KOPT-K1 (cell line): ENCODE measurements around the gene PRKCB.

Experiments used
- H3K27ac ChIP-seq: fragments of 200-600 bp; sonication (generic); 2 replicates; pipeline ENCODE4 v1.5.1; 2016; ENCODE audit warnings: antibody characterized with exemption, mild to moderate bottlenecking, low read depth, low read length; ENCODE audit not compliant: poor library complexity, severe bottlenecking
- H3K36me3 ChIP-seq: fragments of 200-600 bp; sonication (generic); 2 replicates; pipeline ENCODE4 v1.5.1; 2017; ENCODE audit warnings: antibody characterized with exemption, mild to moderate bottlenecking, low read length, moderate library complexity; ENCODE audit not compliant: insufficient read depth
- H3K9me3 ChIP-seq: fragments of 200-600 bp; sonication (generic); 2 replicates; pipeline ENCODE4 v1.5.1; 2017; ENCODE audit warnings: antibody characterized with exemption, low read length, mild to moderate bottlenecking; ENCODE audit not compliant: insufficient read depth, poor library complexity, severe bottlenecking

Gene PRKCB

GRCh38 chr16:24113115-24113745 lies 277.4 kb downstream of the PRKCB start:
- H3K36me3 ChIP-seq = peaks cover 25% of the 10 kb centered on the region
- no peaks in the 10 kb centered on the region for H3K9me3 ChIP-seq
- no peak overlapping the region for H3K27ac ChIP-seq

DNA sequence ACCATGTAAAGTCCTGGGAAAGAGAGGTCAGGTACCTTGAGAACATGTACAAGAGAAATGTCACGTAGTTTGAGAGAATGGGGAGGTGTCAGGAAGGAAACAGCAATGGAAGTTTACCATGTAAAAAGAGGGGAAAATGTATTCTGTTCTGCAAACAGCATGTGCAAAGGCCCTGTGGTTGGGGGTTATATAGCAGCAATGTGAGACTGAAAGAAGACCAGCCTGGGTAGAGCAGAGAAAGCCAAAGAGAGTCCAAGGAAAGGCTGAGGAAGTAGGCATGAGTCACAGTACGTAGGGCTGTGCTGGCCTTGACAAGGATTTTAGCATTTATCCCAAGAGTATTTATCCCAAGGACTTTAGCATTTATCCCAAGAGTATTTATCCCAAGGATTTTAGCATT lies 279.1 kb downstream of the PRKCB start:
- Histone ChIP-seq H3K36me3 (peaks cover 25% of the 10 kb centered on the region), H3K27ac (no peak overlapping the region), H3K9me3 (no peaks in the 10 kb centered on the region)

- H3K27ac ChIP-seq = no peak overlapping the region
- H3K9me3 ChIP-seq = no peaks in the 10 kb centered on the region
- H3K36me3 ChIP-seq = peaks cover 25% of the 10 kb centered on the region
Measured at GRCh38 chr16:24116046-24116776, 280.4 kb downstream of the PRKCB start.

- Histone ChIP-seq H3K36me3 (peaks cover 22% of the 10 kb centered on the region), H3K27ac (no peak overlapping the region)
Measured at GRCh38 chr16:24116989-24117388, 281.2 kb downstream of the PRKCB start.

DNA sequence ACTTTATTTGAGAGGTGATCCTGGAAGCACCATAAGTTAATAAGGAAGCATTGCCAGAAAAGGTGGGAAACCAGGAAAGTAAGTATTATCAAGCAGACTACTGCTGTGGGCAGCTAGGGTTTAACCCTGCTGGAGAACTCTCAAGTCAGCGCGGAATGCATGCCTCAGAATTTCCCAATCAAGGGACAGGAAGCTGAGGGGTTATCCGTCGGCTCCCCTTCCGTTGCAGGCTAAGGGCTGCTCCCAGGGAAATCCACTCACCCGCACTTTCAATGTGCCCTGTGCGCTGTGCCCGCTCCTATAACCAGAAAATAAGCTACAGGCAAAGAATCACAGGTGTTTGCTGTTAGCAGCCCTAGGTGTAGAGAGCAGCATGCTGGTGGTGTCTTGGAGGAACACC lies 281.9 kb downstream of the PRKCB start:
- H3K27ac ChIP-seq = no peak overlapping the region
- no peaks in the 10 kb centered on the region for H3K9me3 ChIP-seq
- peaks cover 21% of the 10 kb centered on the region for H3K36me3 ChIP-seq

More at GRCh38 chr16:24116989-24117388, 281.2 kb downstream of the PRKCB start:
- no peaks in the 10 kb centered on the region for H3K9me3 ChIP-seq

DNA sequence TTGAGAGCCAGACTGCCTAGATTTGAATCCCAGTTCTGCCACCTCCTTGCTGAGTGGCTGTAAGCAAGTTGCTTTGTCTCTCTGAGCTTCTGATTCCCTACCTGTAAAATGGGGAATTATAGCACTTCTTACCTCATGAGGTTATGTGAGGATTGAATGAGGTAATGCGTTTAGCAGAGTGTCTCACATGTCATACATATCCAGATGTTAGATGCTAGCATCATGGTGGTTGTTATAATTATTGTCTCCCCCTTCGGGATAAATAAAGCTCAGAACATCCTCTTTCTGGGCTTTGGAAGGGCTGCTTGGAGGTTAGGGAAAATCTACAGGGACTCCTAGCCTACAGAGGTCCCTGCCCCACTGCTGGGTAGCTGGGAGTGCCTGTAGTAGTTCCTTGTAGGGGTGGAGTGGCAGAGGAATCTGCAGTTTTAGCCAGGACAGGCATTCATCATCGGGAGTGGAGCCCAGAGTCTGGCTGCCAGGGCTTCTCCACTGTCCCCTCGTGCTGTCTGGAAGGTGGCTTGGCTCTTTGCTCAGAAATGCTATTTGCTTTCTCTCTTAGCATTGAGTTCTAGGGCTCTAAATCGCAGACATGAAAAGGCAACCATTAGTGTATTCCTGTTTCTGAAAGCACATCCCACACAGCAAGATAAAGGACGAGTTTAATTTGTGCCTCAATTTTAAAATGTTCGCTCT lies 282.5 kb downstream of the PRKCB start:
- Histone ChIP-seq H3K9me3 (no peaks in the 10 kb centered on the region), H3K27ac (no peak overlapping the region), H3K36me3 (peaks cover 19% of the 10 kb centered on the region)

- Histone ChIP-seq H3K9me3 (no peaks in the 10 kb centered on the region), H3K36me3 (peaks cover 29% of the 10 kb centered on the region), H3K27ac (no peak overlapping the region)
Measured at GRCh38 chr16:24119807-24120206, 284.0 kb downstream of the PRKCB start.

- Histone ChIP-seq H3K9me3 (no peaks in the 10 kb centered on the region), H3K27ac (no peak overlapping the region), H3K36me3 (peaks cover 37% of the 10 kb centered on the region)
Measured at GRCh38 chr16:24123275-24123674, 287.5 kb downstream of the PRKCB start.

DNA sequence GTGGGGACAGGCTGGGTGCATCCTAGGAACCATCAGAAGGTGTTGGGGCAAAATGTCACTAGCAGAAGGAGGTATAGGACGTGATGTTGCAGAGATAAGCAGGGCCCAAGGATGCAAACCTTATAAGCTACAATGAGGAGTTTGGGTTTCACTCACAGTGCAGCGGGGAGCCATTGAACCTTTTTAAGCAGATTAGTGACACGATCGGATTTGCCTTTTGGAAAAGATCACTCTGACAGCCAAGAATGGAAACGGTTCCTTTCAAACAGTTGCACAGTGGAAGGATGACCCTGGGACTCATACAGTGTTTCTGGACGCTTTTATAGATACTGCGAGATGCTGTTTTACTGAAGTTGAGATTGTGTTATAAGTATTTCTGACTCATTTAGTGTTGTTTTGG lies 288.5 kb downstream of the PRKCB start:
- Histone ChIP-seq H3K36me3 (peaks cover 44% of the 10 kb centered on the region), H3K9me3 (no peaks in the 10 kb centered on the region), H3K27ac (no peak overlapping the region)

DNA sequence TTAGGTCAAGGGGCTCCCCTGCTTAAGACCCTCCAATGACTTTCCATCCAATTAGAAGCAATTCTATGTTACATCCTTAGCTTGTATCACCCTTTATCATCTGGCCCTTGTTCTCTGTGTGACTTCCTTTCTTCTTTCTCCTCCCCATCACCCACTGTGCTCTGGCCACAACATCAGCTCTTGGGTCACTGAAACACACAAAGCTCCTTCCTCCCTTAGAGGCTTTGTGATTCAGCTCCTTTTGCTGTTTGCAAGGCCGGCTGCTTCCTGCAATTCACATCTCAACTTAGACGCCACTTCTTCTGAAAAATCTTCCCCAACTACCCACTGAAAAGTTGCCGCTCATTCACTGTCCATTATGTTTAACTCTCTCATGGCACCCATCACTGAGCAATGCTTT lies 289.4 kb downstream of the PRKCB start:
- Histone ChIP-seq H3K27ac (no peak overlapping the region), H3K36me3 (peaks cover 50% of the 10 kb centered on the region), H3K9me3 (no peaks in the 10 kb centered on the region)

GRCh38 chr16:24129412-24129918 lies 293.7 kb downstream of the PRKCB start:
- Histone ChIP-seq H3K36me3 (peaks cover 38% of the 10 kb centered on the region), H3K9me3 (no peaks in the 10 kb centered on the region), H3K27ac (no peak overlapping the region)

- Histone ChIP-seq H3K36me3 (peaks cover 28% of the 10 kb centered on the region), H3K9me3 (no peaks in the 10 kb centered on the region), H3K27ac (no peak overlapping the region)
Measured at GRCh38 chr16:24130494-24131085, 294.8 kb downstream of the PRKCB start.

DNA sequence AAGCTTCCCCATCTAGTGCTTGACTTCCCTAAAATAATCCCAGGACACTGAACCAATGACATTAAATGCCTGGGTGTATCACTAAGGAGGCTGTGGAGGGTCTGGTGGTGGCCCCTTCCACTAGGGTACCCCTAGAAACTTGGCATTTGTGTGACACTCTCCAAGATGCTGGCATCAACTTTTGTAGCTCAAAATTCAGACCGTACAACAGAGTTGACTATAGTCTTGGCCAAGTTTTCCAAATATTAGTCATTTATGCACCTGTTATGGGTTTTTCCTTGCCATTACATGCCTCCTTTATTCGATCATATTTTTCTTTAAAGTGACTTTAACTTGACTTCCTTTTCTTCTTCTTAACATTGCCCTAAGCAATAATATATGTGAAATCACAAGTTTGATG lies 295.5 kb downstream of the PRKCB start:
- no peak overlapping the region for H3K27ac ChIP-seq
- no peaks in the 10 kb centered on the region for H3K9me3 ChIP-seq
- peaks cover 22% of the 10 kb centered on the region for H3K36me3 ChIP-seq

GRCh38 chr16:24132048-24132796 lies 296.4 kb downstream of the PRKCB start:
- peaks cover 20% of the 10 kb centered on the region for H3K36me3 ChIP-seq
- no peak overlapping the region for H3K27ac ChIP-seq

More at GRCh38 chr16:24132048-24132796, 296.4 kb downstream of the PRKCB start:
- no peaks in the 10 kb centered on the region for H3K9me3 ChIP-seq
